HG03039 (cell line): ENCODE results near the gene SSH2.
"Not testable (repeated sequence)": the region's sequence is repeated elsewhere in the genome, so short reads cannot be mapped to it uniquely, and the experiment has no call there.

Experiments used
- ATAC-seq: cut with Tn5 transposase; IDR thresholded peaks from one replicate; pipeline ENCODE4 v1.9.1; 2021; ENCODE audit warnings: mild to moderate bottlenecking, moderate library complexity; ENCODE audit not compliant: unreplicated experiment

SSH2 gene

DNA sequence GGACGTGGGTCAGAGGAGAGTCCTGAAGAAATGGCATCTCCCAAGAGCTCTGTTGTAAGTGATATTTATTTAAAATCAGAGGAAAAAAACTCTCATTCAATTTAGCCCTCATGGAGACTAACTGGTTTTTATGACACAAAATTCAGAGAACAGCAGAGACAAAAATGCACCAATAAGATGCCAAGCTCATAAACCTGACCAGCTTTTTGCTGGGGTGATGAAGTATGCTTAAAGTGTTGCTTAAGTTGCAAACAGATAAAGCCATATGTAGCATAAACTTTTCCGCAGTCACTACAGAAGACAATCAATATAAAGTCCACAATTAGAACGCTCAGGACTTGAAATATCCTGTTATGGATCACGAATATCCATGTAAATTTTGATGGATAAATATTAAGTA is 183.4 kb downstream of the SSH2 start:
- ATAC-seq, result no peak

DNA sequence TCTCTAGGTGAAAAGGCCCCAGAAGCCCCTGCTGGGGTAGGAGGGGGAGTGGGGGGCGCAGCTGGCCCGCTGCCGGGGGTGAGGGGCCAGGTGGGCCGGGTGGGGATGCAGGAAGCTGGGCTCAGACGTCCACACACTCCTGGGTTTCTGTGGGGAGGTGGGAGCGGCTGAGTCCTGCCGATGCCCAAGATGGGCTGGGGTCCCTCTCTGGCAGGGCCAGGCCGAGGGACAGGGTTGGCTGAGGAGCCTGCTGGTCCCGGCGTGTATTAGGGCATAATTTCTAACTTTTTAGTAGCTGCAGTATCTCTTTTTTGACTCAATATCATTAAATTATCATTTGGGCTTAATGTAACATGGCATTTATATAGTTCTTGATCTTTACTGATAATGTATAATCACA is 185.9 kb downstream of the SSH2 start:
- no peak for ATAC-seq

GRCh38 chr17:29742210-29742513 is 187.9 kb downstream of the SSH2 start:
- no peak for ATAC-seq

DNA sequence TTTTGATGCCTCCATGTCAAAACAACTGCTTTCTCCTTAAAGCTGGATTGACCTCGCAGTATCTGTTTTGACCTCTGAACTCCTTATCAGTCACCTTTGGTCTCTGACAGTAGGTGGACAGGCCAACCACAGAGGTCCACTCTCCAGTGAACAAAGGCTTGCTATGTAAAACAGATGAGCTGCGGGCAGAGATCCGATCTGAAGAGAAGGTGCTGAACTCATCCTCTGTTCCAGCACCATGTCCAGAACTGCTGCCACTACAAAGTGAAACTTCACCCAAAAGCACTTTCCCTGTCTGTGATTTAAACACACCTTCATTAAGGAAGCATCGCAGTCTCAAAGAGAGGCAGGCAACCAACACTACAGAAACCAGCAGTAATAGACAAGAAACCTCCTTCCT is 190.0 kb downstream of the SSH2 start:
- no peak for ATAC-seq

- ATAC-seq, result no peak
Observed at GRCh38 chr17:29734640-29735039, 195.4 kb downstream of the SSH2 start.

GRCh38 chr17:29733166-29733565 is 196.9 kb downstream of the SSH2 start:
- no peak for ATAC-seq

GRCh38 chr17:29732613-29733012 is 197.4 kb downstream of the SSH2 start:
- no peak for ATAC-seq

GRCh38 chr17:29732209-29732608 is 197.8 kb downstream of the SSH2 start:
- ATAC-seq, result no peak

- no peak for ATAC-seq
Observed at GRCh38 chr17:29731589-29731929, 198.5 kb downstream of the SSH2 start.

DNA sequence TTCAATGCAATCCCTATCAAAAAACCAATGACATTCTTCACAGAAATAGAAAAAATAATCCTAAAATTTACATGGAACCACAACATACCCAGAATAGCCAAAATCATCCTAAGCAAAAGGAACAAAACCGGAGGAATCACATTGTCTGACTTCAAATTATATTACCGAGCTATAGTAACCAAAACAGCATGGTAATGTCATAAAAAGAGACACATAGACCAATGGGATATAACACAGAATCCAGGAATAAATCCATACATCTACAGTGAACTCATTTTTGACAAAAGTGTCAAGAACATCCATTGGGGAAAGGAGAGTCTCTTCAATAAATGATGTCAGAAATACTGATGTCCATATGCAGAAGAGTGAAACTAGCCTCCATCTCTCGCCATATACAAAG is 201.5 kb downstream of the SSH2 start:
- no peak for ATAC-seq

DNA sequence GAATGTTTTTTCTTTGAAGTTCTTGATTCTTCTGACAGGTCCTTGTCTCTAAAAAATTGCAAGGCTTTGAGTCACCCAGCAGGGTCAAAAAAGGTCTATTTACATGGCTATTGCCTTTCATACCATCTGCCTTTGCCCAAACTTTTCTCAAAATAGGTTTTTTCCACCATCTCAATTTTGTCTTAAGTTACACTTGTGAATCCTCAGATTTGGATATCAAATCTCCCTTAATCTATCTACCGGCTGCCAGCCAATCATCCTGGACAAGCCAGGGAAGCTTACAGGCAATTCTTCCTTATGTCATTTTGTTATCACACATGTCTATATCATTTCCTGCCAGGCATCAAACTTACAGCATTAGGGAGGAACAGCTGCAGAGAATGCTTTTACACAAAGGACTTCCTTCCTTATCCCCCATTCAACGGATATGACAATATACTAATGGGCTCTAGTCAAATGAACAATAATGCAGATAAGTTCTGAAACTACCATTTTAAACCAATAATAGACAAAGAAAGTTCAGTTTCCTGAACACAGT is 203.2 kb downstream of the SSH2 start:
- ATAC-seq, result no peak

DNA sequence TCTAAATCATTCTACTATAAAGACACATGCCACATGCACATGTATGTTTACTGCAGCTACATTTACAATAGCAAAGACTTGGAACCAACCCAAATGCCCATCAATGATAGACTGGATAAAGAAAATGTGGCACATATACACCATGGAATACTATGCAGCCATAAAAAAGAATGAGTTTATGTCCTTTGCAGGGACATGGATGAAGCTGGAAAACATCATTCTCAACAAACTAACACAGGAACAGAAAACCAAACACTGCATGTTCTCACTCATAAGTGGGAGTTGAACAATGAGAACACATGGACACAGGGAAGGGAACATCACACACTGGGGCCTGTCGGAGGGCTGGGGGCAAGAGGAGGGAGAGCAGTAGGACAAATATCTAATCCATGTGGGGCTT is 204.6 kb downstream of the SSH2 start:
- ATAC-seq, result not testable (repeated sequence)

- ATAC-seq, result no peak
Observed at GRCh38 chr17:29723278-29724047, 206.6 kb downstream of the SSH2 start.

DNA sequence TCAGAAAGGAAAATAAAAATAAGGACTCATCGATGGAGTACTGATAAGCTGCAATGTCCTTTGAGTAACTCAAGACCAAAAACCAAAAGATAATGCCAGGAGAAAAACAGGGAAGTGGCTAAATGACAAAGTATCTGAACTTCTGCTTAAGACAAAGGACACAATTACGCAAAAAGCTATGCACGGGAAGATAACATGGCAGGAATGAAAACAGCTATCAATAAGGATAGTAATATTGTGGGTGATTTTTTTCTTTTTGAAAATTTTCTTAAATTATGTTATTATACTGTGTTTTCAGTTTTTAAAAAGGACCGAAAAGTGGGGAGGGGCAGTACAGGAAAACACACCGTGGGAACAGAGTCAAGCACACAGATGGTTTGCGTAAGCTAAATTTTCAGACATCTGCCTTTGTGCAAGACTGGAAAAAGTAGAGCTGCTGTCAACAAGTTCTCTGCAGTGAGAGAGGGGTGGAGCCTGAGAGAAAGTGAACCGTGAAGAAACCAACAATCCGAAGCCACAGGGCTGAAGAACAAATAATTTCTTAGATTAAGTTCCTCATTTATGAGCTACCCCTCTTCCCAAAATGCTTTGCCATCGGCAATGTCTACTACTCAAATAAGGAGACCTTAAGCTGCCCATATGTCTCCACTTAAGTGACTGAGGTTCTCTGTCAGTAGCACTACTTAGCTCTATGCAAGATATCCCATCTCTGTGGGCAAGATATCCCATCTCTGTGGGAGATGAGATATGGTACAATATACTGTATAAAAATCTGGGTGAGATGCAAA is 207.4 kb downstream of the SSH2 start:
- peak; percentile 72 for ATAC-seq

- no peak for ATAC-seq
Observed at GRCh38 chr17:29720551-29720950, 209.5 kb downstream of the SSH2 start.

GRCh38 chr17:29719469-29719868 is 210.6 kb downstream of the SSH2 start:
- ATAC-seq, result no peak

DNA sequence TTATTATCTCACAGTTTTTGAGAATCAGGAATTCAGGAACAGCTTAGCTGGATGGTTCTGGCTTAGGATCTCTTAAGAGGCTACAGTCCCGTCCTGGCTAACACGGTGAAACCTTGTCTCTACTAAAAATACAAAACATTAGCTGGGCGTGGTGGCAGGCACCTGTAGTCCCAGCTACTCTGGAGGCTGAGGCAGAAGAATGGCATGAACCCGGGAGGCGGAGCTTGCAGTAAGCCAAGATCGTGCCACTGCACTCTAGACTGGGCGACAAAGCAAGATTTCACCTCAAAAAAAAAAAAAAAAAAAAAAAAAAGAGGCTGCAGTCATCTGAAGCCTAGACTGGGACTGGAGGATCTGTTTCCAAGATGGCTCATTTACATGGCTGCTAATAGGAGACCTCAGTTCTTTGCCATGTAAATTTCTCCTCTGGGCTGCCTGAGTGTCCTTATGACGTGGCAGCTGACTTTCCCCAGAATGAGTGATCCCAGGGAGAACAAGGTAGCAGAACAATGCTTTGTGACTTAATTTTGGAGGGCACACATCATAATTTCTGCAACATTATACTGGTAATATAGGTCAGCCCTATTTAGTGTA is 211.5 kb downstream of the SSH2 start:
- ATAC-seq, result no peak

DNA sequence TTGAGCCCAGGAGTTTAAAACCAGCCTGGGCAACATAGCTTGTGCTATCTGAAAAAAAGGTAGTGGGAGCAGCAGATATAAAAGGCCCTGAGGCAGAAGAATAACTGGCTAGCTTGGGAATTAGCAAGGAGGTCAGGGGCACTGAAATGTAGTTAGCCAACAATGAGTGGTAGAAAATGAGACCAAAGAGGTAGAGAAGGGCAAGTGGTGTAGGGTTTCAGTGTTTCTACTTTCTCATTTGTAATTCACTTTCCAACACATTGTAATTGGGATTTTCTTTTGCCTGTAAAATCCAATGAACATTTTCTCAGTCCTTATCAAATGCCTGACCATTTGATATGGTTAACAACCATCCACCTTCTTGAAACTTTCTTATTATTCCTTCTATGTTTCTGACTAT is 212.2 kb downstream of the SSH2 start:
- no peak for ATAC-seq

DNA sequence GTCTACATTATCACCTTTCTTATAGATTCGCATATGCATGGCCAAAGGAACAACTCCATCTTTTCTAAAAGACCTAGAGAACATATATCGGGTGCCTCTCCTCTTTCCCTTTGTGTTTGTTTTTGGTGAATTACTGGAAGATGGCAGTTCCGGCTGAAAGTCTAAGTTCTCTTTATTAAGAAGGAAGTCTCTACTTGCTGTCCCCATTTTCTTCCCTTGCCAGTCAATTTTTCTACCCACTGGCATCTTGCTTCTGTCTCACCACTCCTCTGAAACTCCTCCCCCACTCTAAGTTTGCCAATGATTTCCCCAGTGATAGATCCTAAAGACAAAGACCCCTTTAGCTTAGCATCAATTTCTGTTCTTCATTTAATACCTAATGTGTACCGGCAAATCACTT is 213.5 kb downstream of the SSH2 start:
- ATAC-seq, result no peak

GRCh38 chr17:29715680-29716079 is 214.3 kb downstream of the SSH2 start:
- no peak for ATAC-seq

DNA sequence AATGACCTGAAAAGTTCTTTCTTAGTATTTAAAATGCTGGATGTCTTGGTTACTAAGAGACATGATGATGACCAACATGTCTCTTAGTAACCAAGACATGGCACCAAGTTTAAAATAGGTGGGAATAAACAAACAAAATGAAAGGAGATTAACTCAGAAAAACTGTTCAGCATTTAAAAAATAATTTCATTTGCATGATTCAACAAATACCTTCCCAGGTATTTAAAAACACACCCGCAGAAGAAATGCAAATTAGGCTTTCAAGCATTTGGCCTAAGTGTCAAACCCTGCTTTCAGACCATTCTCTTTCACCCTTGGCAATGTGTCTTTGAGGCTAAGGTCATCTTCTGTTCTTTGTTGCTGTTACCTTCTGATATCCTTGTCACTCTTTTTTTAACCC is 215.9 kb downstream of the SSH2 start:
- ATAC-seq, result no peak

DNA sequence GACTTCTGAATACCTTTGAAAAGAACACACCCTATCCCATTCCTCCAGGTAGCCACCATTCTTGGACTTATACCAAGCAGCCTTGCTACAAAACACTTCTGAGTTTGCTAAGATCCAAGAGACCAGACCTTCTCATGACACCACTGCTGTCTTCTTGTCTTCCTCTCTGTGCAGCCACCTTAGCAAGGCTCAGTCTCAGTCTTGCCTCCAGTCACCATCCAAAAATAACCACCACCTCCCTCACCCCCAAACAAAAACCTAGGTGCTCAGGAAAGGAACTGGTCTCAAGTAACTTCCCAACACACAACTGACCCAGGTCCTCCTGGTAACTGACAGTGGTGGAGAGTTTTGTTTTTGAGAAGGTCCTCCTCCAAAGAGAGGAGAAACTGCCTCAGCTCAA is 216.4 kb downstream of the SSH2 start:
- ATAC-seq, result no peak
